Iris pigment epithelial cell (primary cell): ENCODE data around the gene UQCR11.

Experiments used
- DNase-seq: peaks from one replicate; pipeline ENCODE4 v3.0.0-alpha.2; 2011; ENCODE audit warnings: low read depth

Gene UQCR11

DNA sequence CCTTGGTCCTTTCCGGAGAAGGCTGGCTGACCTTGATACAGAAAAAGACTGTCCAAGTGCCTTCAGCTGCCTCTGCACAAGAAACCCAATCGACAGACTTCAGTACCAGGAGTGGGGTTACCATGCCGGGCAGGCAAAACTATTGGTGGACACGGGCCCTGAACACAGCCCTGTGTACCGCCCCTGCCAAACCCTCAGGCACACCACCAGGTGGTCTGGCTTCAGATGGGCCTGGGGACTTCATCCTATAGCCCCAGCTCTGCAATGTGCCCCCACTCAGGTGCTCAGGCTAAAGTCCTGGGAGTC, 29.6 kb upstream of the UQCR11 start:
- no peak for DNase-seq

GRCh38 chr19:1634242-1634937, 29.1 kb upstream of the UQCR11 start:
- no peak for DNase-seq

- no peak for DNase-seq
Observed at GRCh38 chr19:1633269-1633826, 28.1 kb upstream of the UQCR11 start.

DNA sequence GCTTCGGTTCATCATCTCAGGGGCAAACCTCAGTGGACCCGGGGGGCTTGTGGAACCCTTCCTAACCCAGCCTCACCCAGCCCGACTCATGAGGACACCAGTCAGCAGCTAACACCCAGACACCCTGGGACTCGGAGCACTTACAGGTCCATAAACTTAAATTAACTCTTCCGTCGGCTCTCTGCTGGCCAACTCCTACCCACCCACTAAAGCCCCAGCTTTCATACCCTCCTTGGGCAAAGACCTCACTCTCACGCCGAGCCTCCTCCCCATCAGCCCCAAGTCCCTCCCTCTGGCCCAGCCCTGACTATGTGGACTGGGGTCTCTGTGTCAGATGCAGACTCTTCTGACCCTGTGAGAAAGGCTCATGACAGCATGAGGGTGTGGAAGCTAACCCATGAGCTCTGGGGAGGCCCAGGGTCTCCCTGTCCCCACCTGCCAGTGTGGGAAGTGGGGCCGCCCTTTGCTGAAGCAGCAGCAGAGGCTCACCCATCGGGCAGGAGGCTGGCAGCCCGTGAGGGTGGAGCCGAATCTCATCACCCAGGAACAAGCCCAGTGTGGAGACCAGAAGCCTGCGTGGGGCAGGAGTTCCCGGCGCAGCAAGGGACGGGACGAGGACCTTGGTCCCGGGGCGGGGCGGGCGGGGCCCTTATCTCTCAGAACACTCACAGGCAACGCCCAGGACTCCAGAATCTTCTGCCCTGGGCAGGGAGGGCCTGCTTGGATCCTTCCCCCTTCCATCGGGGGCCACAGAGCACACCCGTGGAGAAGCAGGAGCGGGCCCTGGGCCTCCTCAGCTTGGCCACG, 27.4 kb upstream of the UQCR11 start:
- no peak for DNase-seq

DNA sequence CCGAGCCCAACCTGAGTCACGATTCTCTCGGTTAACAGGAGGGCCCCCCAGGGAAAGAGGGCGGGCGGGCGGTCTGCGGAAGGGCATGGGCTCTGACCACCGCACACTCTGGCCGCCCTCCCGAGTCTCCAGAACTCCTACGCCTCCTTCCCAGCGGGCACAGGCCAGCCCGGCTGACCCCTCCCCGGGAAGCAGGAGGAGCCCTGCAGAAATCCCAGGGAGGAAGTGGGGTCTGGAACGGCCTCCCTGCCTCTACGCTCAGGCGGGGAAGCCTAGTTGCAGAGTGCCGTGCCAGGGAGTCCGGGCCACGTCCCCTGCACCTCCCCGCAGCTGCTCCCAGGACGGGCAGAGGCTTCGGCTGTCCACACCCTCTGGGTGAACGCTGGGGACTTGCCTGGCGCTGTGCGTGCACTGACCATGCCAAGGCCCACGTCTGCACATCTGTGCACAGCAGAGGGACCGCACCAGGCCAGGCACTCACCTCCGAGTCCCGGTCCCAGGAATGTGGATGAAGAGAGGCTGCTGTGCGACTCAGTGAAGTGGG, 26.4 kb upstream of the UQCR11 start:
- DNase-seq = no peak

- no peak for DNase-seq
Observed at GRCh38 chr19:1630811-1631210, 25.5 kb upstream of the UQCR11 start.

GRCh38 chr19:1630012-1630411, 24.8 kb upstream of the UQCR11 start:
- DNase-seq = no peak

DNA sequence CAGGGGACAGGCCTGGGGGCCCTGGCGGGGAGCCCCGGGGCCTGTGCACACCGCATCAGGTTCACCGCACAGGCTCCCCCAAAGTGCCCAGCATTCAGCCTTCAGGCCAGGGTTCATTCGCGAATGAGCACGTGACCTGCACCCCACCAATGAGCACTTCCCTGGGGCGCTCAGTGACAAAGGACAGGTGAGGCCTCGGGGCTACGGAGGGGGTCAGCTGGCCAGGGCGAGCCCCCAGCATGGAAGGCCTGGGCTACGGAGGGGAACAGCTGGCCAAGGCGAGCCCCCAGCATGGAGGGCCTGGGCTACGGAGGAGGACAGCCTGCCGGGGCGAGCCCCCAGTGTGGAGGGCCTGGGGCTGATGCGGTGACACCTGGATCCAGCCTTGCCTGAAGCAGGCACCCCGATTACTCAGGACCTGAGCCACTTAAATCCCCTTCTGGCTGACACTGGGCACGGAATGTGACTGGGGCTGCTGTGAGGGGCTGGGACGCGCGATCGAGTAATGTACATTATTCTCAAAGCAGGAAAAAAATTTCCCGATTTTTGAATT, 24.1 kb upstream of the UQCR11 start:
- DNase-seq = no peak

GRCh38 chr19:1627194-1627593, 21.9 kb upstream of the UQCR11 start:
- no peak for DNase-seq

GRCh38 chr19:1626417-1627010, 21.3 kb upstream of the UQCR11 start:
- no peak for DNase-seq

GRCh38 chr19:1624458-1624857, 19.2 kb upstream of the UQCR11 start:
- peak; percentile 49 for DNase-seq

- no peak for DNase-seq
Observed at GRCh38 chr19:1622541-1622940, 17.3 kb upstream of the UQCR11 start.

DNA sequence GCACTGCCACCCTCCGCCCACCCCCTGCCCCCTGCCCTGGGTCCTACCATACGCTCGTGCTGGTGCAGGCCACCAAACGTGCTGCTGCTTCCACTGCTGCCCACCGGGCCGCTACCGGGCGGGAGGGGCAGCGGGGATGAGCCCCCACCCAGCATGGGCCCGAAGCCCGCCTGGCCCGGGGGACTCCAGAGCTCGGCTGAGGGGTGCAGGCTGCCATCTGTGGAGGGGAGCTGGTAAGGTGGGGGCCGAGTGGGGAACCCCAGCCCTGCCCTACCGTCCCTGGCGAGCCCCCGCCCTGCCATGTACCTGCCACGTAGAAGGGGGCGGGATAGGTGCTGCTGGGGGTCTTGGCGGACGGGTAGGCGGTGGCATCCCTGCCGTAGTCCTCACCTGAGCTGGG, 16.7 kb upstream of the UQCR11 start:
- no peak for DNase-seq

- no peak for DNase-seq
Observed at GRCh38 chr19:1621574-1621973, 16.3 kb upstream of the UQCR11 start.

DNA sequence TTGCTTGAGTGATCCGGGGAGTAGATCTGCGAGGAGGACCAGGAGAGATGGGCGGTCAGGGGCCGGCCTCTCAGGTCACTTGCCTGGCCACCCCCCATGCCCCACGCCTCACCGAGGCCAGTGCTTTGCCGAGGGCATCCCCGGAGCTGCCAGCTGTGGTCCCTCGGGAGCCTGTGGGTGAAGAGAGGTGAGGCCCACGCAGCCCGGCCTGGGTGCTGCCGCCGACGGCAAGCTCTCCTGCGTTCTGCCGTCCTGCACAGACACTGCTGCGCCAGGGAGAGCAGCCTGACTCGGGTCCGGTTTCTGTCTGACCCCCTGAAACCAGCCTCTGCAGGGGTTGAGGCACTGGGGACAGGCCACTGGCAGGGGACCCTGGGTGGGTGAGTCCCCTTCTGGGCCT, 15.8 kb upstream of the UQCR11 start:
- DNase-seq = no peak

DNA sequence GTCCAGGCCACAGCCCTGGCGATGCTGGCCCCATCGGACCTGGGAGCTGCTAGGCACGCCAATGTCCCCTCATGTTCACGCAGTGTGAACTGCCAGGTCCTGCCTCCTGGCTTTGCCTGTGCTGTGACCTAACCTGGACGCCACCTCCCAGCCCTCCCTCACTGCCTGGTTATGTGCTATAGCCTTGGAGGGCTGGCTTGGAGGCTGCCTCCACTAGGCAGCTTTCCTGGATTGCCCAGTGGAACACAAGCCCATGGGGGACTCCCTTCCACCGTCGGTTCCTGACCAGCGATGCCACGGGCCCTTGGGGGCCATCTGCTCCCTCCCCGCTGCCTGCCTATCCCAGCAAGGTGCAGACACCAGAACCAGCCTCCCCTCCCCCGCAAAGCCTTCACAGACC, 15.2 kb upstream of the UQCR11 start:
- DNase-seq = no peak

DNA sequence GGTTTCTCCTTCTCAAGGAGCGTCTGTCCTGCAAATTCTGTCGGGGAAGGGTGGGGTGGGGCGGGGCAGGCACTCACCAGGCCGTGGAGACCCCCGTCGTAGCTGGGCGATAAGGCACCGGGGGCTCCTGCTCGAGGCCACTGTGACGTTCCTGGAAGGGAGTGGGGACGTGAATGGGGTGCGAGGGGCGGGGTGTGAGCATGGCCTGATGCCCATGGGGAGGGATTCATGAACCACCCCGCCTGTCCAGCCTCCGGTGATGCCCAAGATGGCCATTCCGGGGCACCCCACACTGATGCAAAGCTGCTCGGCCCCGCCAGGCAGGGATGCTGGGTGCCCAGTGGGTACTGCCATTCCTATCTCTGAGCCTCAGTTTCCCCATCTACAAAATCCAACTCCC, 14.4 kb upstream of the UQCR11 start:
- DNase-seq = no peak

GRCh38 chr19:1619094-1619439, 13.8 kb upstream of the UQCR11 start:
- no peak for DNase-seq

DNA sequence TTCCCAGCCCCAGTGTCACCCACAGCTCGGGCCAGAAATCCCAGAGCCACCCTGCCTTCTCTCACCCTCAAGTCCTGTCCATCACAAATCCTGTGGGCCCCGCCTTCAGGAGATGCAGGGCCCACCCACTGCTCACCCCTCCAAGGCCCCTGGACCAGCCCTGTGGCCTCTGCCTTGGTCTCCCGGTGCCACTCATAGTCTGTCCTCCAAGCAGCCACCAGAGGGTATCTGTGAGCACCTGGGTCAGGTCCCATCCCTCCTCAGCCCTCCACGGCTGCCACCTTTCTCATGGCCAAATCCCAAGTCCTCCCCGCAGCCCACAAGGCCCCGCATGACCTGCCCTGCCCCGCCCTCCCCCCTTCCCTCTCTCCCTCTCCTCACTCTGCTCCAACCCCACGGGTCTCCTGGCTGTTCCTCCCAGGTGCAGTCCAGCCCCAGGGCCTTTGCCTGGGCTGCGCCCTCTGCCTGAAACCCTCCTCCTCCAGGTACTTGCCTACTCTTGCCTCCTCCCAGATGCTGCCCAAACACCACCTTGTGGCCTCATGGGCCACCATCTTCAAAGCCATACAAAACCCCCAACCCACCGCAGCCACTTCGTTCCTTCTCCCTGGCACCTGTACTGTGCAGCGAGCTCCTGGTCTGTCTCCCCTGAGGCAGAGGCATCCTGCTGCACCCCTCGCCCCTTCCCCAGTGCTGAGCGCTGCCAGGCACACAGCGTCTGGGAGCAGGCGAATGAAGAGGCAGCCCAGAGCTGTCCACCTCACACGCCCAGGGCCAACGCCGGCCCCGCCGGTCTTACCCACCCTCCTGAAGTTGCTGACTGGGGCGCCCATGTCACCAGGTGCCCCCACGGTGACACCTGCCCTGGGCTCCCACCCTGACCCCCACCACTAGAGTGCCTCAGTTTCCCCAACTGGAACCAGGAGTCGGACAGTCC, 13.2 kb upstream of the UQCR11 start:
- peak; percentile 14 for DNase-seq

DNA sequence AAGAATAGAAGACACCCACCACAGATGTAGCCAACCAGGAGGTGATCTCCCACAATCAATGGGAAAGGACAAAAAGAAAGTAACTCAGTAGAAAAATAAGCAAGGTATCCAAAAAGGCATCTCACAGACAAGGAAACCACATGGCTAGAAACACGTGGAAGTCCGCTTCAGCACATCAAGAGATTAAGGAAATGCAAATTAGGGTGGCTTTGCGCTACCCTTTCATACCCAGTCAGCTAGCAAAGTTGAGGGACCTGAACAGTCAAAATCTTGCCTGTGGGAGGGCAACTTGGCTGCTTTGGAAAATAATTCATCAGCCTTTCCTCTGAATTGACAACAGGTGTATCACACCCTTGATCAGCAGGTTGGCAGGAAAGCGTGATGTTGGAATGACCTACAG, 11.6 kb upstream of the UQCR11 start:
- DNase-seq = no peak

GRCh38 chr19:1616396-1616795, 11.1 kb upstream of the UQCR11 start:
- DNase-seq = peak; percentile 46
